ENCODE measurements around the gene NETO1.

- TF ChIP-seq CTCF (conservative IDR thresholded peaks at IDR 0.05; ENCODE audit: low read depth in 2 of 2): no peak
- no peak for TF ChIP-seq REST (IDR thresholded peaks at IDR 0.05; ENCODE audit: unreplicated experiment)
- TF ChIP-seq ETS1 (IDR thresholded peaks at IDR 0.05): no peak
- no peak for TF ChIP-seq CREB1 (CRISPR knock-in tag; IDR thresholded peaks at IDR 0.05; ENCODE audit: low read depth)
- no peak for TF ChIP-seq EZH2 (IDR thresholded peaks at IDR 0.05; ENCODE audit: low read depth, unreplicated experiment)
- TF ChIP-seq EZH2phosphoT487 (IDR thresholded peaks at IDR 0.05; ENCODE audit: unreplicated experiment): no peak
- TF ChIP-seq POLR2AphosphoS5 (IDR thresholded peaks at IDR 0.05; ENCODE audit: low read depth): no peak
- TF ChIP-seq JUNB (IDR thresholded peaks at IDR 0.05; ENCODE audit: unreplicated experiment): no peak
- no peak for TF ChIP-seq NANOG (IDR thresholded peaks at IDR 0.05; ENCODE audit: borderline replicate concordance)
- TF ChIP-seq ZNF114 (CRISPR knock-in tag; IDR thresholded peaks at IDR 0.05): no peak
- no peak for TF ChIP-seq ZNF462 (CRISPR knock-in tag; IDR thresholded peaks at IDR 0.05)
Observed at GRCh38 chr18:72772916-72773315, 94.9 kb downstream of the NETO1 start.

All from GM23338 (cell line).